Measurements from ENCODE around the gene CALU. TPM values are rescaled to one million over a fixed set of nuclear protein-coding genes. Genes with fewer than 3 reads are reported as not detected.

CALU gene
- total RNA-seq, 1 donor from 2014 or later = 63.6 TPM

DNA sequence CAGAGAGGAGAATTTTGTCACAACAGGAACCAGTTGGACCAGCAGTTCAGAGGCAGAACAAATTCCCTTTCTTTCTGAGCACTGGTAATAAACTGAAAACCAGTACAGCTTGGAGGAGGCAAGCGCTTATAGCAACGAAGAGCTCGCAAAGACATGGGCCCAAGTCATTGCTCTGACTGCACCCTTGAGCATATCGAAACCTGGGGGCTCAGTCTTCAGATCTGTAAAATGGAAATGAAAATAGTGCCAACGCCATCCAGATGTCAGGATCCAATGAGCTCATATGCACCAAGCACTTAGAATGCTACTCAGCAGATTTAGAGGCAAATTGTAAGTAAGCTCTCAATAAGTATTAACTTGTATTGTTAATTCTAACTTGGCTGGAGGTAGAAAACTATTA lies 14.4 kb upstream of the CALU start:
- H3K4me3 Mint-ChIP-seq (ENCODE audit: unreplicated experiment) = no peak overlapping the region
- H3K4me1 Mint-ChIP-seq (ENCODE audit: low read depth, unreplicated experiment) = peaks cover 2% of the 10 kb centered on the region
- H3K27ac Mint-ChIP-seq (ENCODE audit: unreplicated experiment) = no peak overlapping the region

GRCh38 chr7:128725531-128725930 lies 13.6 kb upstream of the CALU start:
- no peak for TF ChIP-seq CTCF (IDR thresholded peaks at IDR 0.05; ENCODE audit: partially characterized antibody, unreplicated experiment)
- DNase-seq = no peak

More for the DNA sequence above, 14.4 kb upstream of the CALU start:
- Mint-ChIP-seq H3K36me3 (ENCODE audit: unreplicated experiment) (no peaks in the 10 kb centered on the region), H3K9me3 (ENCODE audit: unreplicated experiment) (no peaks in the 10 kb centered on the region), H3K27me3 (ENCODE audit: unreplicated experiment) (peaks cover 2% of the 10 kb centered on the region)
- DNase-seq = no peak
- no peak for TF ChIP-seq CTCF (IDR thresholded peaks at IDR 0.05; ENCODE audit: partially characterized antibody, unreplicated experiment)

DNA sequence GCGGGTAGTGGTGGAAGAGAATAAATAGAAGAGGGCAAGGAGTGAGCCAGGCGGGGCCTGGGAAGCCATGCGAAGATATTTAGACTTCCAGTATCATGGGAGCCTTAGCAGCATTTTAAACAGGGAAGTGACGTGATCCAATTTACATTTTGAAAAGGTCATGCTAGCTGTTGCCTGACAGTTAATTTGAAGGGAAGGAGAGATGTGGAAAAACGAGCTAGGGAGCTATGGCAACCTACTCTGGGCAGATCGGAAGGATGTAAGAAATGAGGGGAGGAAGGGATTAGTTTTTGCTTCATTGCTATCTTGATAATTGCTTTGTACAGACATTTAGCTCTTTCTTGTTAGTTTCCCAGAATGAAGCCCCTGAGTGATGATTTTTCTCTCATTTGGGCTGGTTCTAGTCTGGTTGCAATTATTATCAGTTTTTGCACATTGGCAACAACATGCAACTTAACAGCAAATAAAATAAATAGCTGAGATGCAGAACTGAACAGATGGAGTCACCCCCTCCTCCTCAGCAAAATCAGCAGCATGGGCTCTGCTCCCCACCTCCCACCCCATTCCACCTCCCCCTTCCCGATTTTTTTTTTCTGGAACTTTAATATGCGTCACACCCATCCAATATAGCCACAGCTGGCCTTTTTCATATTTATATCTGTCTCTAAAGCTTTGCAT lies 13.0 kb upstream of the CALU start:
- Mint-ChIP-seq H3K4me1 (ENCODE audit: low read depth, unreplicated experiment) (peaks cover 2% of the 10 kb centered on the region), H3K27ac (ENCODE audit: unreplicated experiment) (peak overlapping the region; percentile 13), H3K27me3 (ENCODE audit: unreplicated experiment) (peaks cover 4% of the 10 kb centered on the region), H3K36me3 (ENCODE audit: unreplicated experiment) (no peaks in the 10 kb centered on the region), H3K9me3 (ENCODE audit: unreplicated experiment) (peaks cover 3% of the 10 kb centered on the region), H3K4me3 (ENCODE audit: unreplicated experiment) (peak overlapping the region; percentile 37)
- DNase-seq = no peak
- no peak for TF ChIP-seq CTCF (IDR thresholded peaks at IDR 0.05; ENCODE audit: partially characterized antibody, unreplicated experiment)

More at GRCh38 chr7:128725531-128725930, 13.6 kb upstream of the CALU start:
- H3K27ac Mint-ChIP-seq (ENCODE audit: unreplicated experiment) = peak overlapping the region; percentile 13
- peaks cover 4% of the 10 kb centered on the region for H3K27me3 Mint-ChIP-seq (ENCODE audit: unreplicated experiment)
- peaks cover 2% of the 10 kb centered on the region for H3K4me1 Mint-ChIP-seq (ENCODE audit: low read depth, unreplicated experiment)
- H3K9me3 Mint-ChIP-seq (ENCODE audit: unreplicated experiment) = no peaks in the 10 kb centered on the region
- H3K36me3 Mint-ChIP-seq (ENCODE audit: unreplicated experiment) = no peaks in the 10 kb centered on the region
- no peak overlapping the region for H3K4me3 Mint-ChIP-seq (ENCODE audit: unreplicated experiment)

GRCh38 chr7:128726737-128727072 lies 12.5 kb upstream of the CALU start:
- Mint-ChIP-seq H3K27ac (ENCODE audit: unreplicated experiment) (no peak overlapping the region), H3K4me3 (ENCODE audit: unreplicated experiment) (no peak overlapping the region), H3K4me1 (ENCODE audit: low read depth, unreplicated experiment) (peaks cover 2% of the 10 kb centered on the region), H3K9me3 (ENCODE audit: unreplicated experiment) (peaks cover 4% of the 10 kb centered on the region), H3K36me3 (ENCODE audit: unreplicated experiment) (no peaks in the 10 kb centered on the region), H3K27me3 (ENCODE audit: unreplicated experiment) (peaks cover 6% of the 10 kb centered on the region)
- TF ChIP-seq CTCF (IDR thresholded peaks at IDR 0.05; ENCODE audit: partially characterized antibody, unreplicated experiment) = no peak
- no peak for DNase-seq

- H3K27ac Mint-ChIP-seq (ENCODE audit: unreplicated experiment) = no peak overlapping the region
- peaks cover 4% of the 10 kb centered on the region for H3K9me3 Mint-ChIP-seq (ENCODE audit: unreplicated experiment)
- H3K27me3 Mint-ChIP-seq (ENCODE audit: unreplicated experiment) = peaks cover 6% of the 10 kb centered on the region
- no peak for TF ChIP-seq CTCF (IDR thresholded peaks at IDR 0.05; ENCODE audit: partially characterized antibody, unreplicated experiment)
- H3K4me3 Mint-ChIP-seq (ENCODE audit: unreplicated experiment) = no peak overlapping the region
- H3K36me3 Mint-ChIP-seq (ENCODE audit: unreplicated experiment) = no peaks in the 10 kb centered on the region
- H3K4me1 Mint-ChIP-seq (ENCODE audit: low read depth, unreplicated experiment) = peaks cover 2% of the 10 kb centered on the region
- no peak for DNase-seq
These were observed 11.9 kb upstream of the CALU start for GRCh38 chr7:128727239-128727638.
